H9 (cell line): ENCODE measurements around the gene TENM4. TPM values are rescaled to one million over a fixed set of nuclear protein-coding genes. Genes with fewer than 3 reads are reported as not detected.

ENCODE experiments used
- DNase-seq: peaks from one replicate; pipeline ENCODE4 v3.0.0-alpha.2; 2017
- H2AFZ ChIP-seq: one replicate; pipeline ENCODE4 v1.6.1; 2013; ENCODE audit warnings: mild to moderate bottlenecking, low read length, control low read depth, moderate library complexity
- H2AK5ac ChIP-seq: 2 replicates; pipeline ENCODE4 v1.6.1; 2013; ENCODE audit warnings: low read length, control low read depth, mixed read lengths; ENCODE audit not compliant: insufficient read length
- H2BK120ac ChIP-seq: one replicate; pipeline ENCODE4 v1.6.1; 2013; ENCODE audit warnings: low read depth, mild to moderate bottlenecking, low read length, control low read depth, inconsistent platforms; ENCODE audit not compliant: poor library complexity, severe bottlenecking
- H2BK12ac ChIP-seq: 2 replicates; pipeline ENCODE4 v1.6.1; 2013; ENCODE audit warnings: low read length, control low read depth, mixed read lengths, low read depth; ENCODE audit not compliant: insufficient read length
- H2BK15ac ChIP-seq: 2 replicates; pipeline ENCODE4 v1.6.1; 2013; ENCODE audit warnings: low read depth, low read length, control low read depth
- H2BK20ac ChIP-seq: one replicate; pipeline ENCODE4 v1.6.1; 2013; ENCODE audit warnings: low read depth, mild to moderate bottlenecking, low read length, control low read depth, inconsistent platforms; ENCODE audit not compliant: poor library complexity, severe bottlenecking
- H2BK5ac ChIP-seq: 2 replicates; pipeline ENCODE4 v1.6.1; 2013; ENCODE audit warnings: low read length, control low read depth, mixed read lengths; ENCODE audit not compliant: insufficient read length
- H3K14ac ChIP-seq: 2 replicates; pipeline ENCODE4 v1.6.1; 2013; ENCODE audit warnings: low read length, control low read depth; ENCODE audit not compliant: insufficient read depth
- H3K18ac ChIP-seq: 2 replicates; pipeline ENCODE4 v1.6.1; 2013; ENCODE audit warnings: low read depth, mild to moderate bottlenecking, mixed read lengths, low read length, control low read depth; ENCODE audit not compliant: insufficient read length
- H3K23ac ChIP-seq: 2 replicates; pipeline ENCODE4 v1.6.1; 2013; ENCODE audit warnings: low read length, control low read depth, mixed read lengths, low read depth; ENCODE audit not compliant: insufficient read length
- H3K23me2 ChIP-seq: 2 replicates; pipeline ENCODE4 v1.6.1; 2013; ENCODE audit warnings: low read depth, mild to moderate bottlenecking, mixed read lengths, low read length, control low read depth; ENCODE audit not compliant: insufficient read length, poor library complexity, severe bottlenecking
- H3K27ac ChIP-seq: 2 replicates; pipeline ENCODE4 v1.5.1; 2013; ENCODE audit warnings: low read length, control low read depth, mixed read lengths, low read depth; ENCODE audit not compliant: insufficient read length
- H3K27me3 ChIP-seq: 2 replicates; pipeline ENCODE4 v1.6.1; 2013; ENCODE audit warnings: low read length, control low read depth, inconsistent platforms; ENCODE audit not compliant: insufficient read depth
- H3K4ac ChIP-seq: 2 replicates; pipeline ENCODE4 v1.6.1; 2013; ENCODE audit warnings: low read depth, mild to moderate bottlenecking, control low read depth, inconsistent platforms, low read length, moderate library complexity
- H3K4me1 ChIP-seq: 2 replicates; pipeline ENCODE4 v1.6.1; 2013; ENCODE audit warnings: low read length, control low read depth, inconsistent platforms; ENCODE audit not compliant: insufficient read depth
- H3K4me2 ChIP-seq: 2 replicates; pipeline ENCODE4 v1.6.1; 2013; ENCODE audit warnings: low read length, control low read depth, mixed read lengths; ENCODE audit not compliant: insufficient read length, insufficient read depth
- H3K56ac ChIP-seq: 2 replicates; pipeline ENCODE4 v1.6.1; 2013; ENCODE audit warnings: low read depth, mild to moderate bottlenecking, mixed read lengths, low read length, control low read depth; ENCODE audit not compliant: insufficient read length
- H3K79me1 ChIP-seq: 2 replicates; pipeline ENCODE4 v1.6.1; 2013; ENCODE audit warnings: low read depth, mild to moderate bottlenecking, moderate library complexity, low read length, control low read depth, inconsistent platforms; ENCODE audit not compliant: insufficient read depth, poor library complexity, severe bottlenecking
- H3K79me2 ChIP-seq: 2 replicates; pipeline ENCODE4 v1.6.1; 2013; ENCODE audit warnings: low read length, control low read depth, inconsistent platforms; ENCODE audit not compliant: insufficient read depth
- H3K9ac ChIP-seq: 2 replicates; pipeline ENCODE4 v1.6.1; 2013; ENCODE audit warnings: low read length, control low read depth, mixed read lengths; ENCODE audit not compliant: insufficient read length; ENCODE audit errors: extremely low read depth
- H3K9me3 ChIP-seq: one replicate; pipeline ENCODE4 v1.6.1; 2013; ENCODE audit warnings: low read depth, low read length, inconsistent platforms; ENCODE audit not compliant: control insufficient read depth
- H3T11ph ChIP-seq: one replicate; pipeline ENCODE4 v1.6.1; 2013; ENCODE audit warnings: mild to moderate bottlenecking, low read length, control low read depth, inconsistent platforms
- H4K20me1 ChIP-seq: one replicate; pipeline ENCODE4 v1.6.1; 2013; ENCODE audit not compliant: control insufficient read depth, insufficient read length, insufficient read depth
- H4K5ac ChIP-seq: 2 replicates; pipeline ENCODE4 v1.6.1; 2013; ENCODE audit warnings: low read depth, mild to moderate bottlenecking, mixed read lengths, low read length, control low read depth; ENCODE audit not compliant: insufficient read length
- H4K8ac ChIP-seq: replicated peaks from 2 replicates; pipeline ENCODE4 v1.6.1; 2013; ENCODE audit warnings: low read length, control low read depth, mixed read lengths, low read depth; ENCODE audit not compliant: insufficient read length
- H4K91ac ChIP-seq: 2 replicates; pipeline ENCODE4 v1.6.1; 2013; ENCODE audit warnings: low read depth, mild to moderate bottlenecking, moderate library complexity, mixed read lengths, low read length, control low read depth; ENCODE audit not compliant: insufficient read length
- H3K27ac Mint-ChIP-seq, 3 experiments: 2 replicates in 2 of 3; 3 replicates in 1 of 3; pipeline ENCODE4 v1.8.0; 2020 to 2021; ENCODE audit warnings: mixed read lengths in 3 of 3, mild to moderate bottlenecking in 1 of 3, moderate library complexity in 1 of 3
- H3K27me3 Mint-ChIP-seq: 2 replicates; pipeline ENCODE4 v1.8.0; 2021; ENCODE audit warnings: low read depth, mild to moderate bottlenecking, moderate library complexity, mixed read lengths
- H3K36me3 Mint-ChIP-seq, 3 experiments: 2 replicates in 2 of 3; 3 replicates in 1 of 3; pipeline ENCODE4 v1.8.0; 2020 to 2021; ENCODE audit warnings: low read depth in 3 of 3, mixed read lengths in 3 of 3; ENCODE audit not compliant: insufficient read depth in 1 of 3
- H3K4me1 Mint-ChIP-seq, 2 experiments: 2 replicates each; pipeline ENCODE4 v1.8.0; 2020; ENCODE audit warnings: mixed read lengths in 2 of 2
- H3K4me3 Mint-ChIP-seq, 2 experiments: 2 replicates in 1 of 2; 3 replicates in 1 of 2; pipeline ENCODE4 v1.8.0; 2020 to 2021; ENCODE audit warnings: mild to moderate bottlenecking in 2 of 2, mixed read lengths in 2 of 2, moderate library complexity in 1 of 2
- H3K9me3 Mint-ChIP-seq, 2 experiments: 2 replicates in 1 of 2; 3 replicates in 1 of 2; pipeline ENCODE4 v1.8.0; 2020; ENCODE audit warnings: mild to moderate bottlenecking in 2 of 2, mixed read lengths in 2 of 2, moderate library complexity in 1 of 2
- CTCF ChIP-seq: fragments of 200-600 bp; sonication (generic); conservative IDR thresholded peaks from 3 replicates; pipeline ENCODE4 v1.8.0; 2021; ENCODE audit warnings: antibody characterized with exemption, mild to moderate bottlenecking
- WGBS: extraction: QIAGEN DNeasy Blood & Tissue Kit; methylation state at CpG from one replicate; pipeline ENCODE4 v1.1.7; 2013; ENCODE audit warnings: missing lambda C conversion rate, low lambda C conversion rate, mixed read lengths; ENCODE audit not compliant: insufficient read length; ENCODE audit errors: extremely low coverage; 5-methylcytosine and 5-hydroxymethylcytosine counted together
- total RNA-seq: library from RNA; stranded (reverse); gene quantifications from 2 replicates; pipeline ENCODE4 v1.2.1, GENCODE V29; 2021

TENM4 gene
- total RNA-seq, 1 experiment from 2014 or later: 4.6 TPM

- WGBS: no CpG with 5 or more reads among the region's 4 CpGs
- no peak overlapping the region for H3K18ac ChIP-seq
- peaks cover 11 to 15% of the 10 kb centered on the region in 2 experiments for H3K4me1 Mint-ChIP-seq
- no peak overlapping the region for H4K8ac ChIP-seq
- H3K4ac ChIP-seq: no peak overlapping the region
- no peaks in the 10 kb centered on the region for H3K9me3 ChIP-seq
- no peak overlapping the region for H3K27ac Mint-ChIP-seq
- H3T11ph ChIP-seq: no peak overlapping the region
- H3K4me2 ChIP-seq: no peak overlapping the region
- no peaks in the 10 kb centered on the region for H3K79me2 ChIP-seq
- no peak overlapping the region for H3K9ac ChIP-seq
- H3K9me3 Mint-ChIP-seq: no peaks in the 10 kb centered on the region
- H4K91ac ChIP-seq: no peak overlapping the region
- H3K56ac ChIP-seq: no peak overlapping the region
- no peak overlapping the region for H3K14ac ChIP-seq
- no peak overlapping the region for H2AK5ac ChIP-seq
- H4K20me1 ChIP-seq: no peaks in the 10 kb centered on the region
- no peaks in the 10 kb centered on the region for H3K79me1 ChIP-seq
- H3K23ac ChIP-seq: no peak overlapping the region
- no peak overlapping the region for H3K4me3 Mint-ChIP-seq
- no peak overlapping the region for H2BK5ac ChIP-seq
- H3K36me3 Mint-ChIP-seq: no peaks in the 10 kb centered on the region
- TF ChIP-seq CTCF: no peak
- DNase-seq: no peak
- no peak overlapping the region for H2BK20ac ChIP-seq
- peaks cover 11% of the 10 kb centered on the region for H3K27me3 Mint-ChIP-seq
- H2BK120ac ChIP-seq: no peak overlapping the region
- H2AFZ ChIP-seq: no peak overlapping the region
- H2BK12ac ChIP-seq: no peak overlapping the region
- H3K27me3 ChIP-seq: no peaks in the 10 kb centered on the region
- H3K4me1 ChIP-seq: no peaks in the 10 kb centered on the region
- no peak overlapping the region for H4K5ac ChIP-seq
- no peak overlapping the region for H2BK15ac ChIP-seq
- no peaks in the 10 kb centered on the region for H3K23me2 ChIP-seq
- H3K27ac ChIP-seq: no peak overlapping the region
These were observed 420.9 kb downstream of the TENM4 start for GRCh38 chr11:79019975-79020374.
